Liver (tissue), 9 donors: Measurements from ENCODE around the gene CRYGB. TPM values are rescaled to one million over a fixed set of nuclear protein-coding genes. Genes with fewer than 3 reads are reported as not detected.

Experiments
- DNase-seq: peaks from one replicate; pipeline ENCODE4 v3.0.0-alpha.2; 2017; ENCODE audit warnings: low spot score
- H3K27ac ChIP-seq, 2 donors: one replicate each; pipeline ENCODE4 v1.7.0; 2013; ENCODE audit warnings: inconsistent platforms in 2 of 2, low read length in 2 of 2, control low read depth in 1 of 2, low read depth in 1 of 2, mild to moderate bottlenecking in 1 of 2
- H3K27me3 ChIP-seq, 4 donors: one replicate each; pipeline versions ENCODE4 v1.6.1 to v1.7.0; 2013; ENCODE audit warnings: low read length in 3 of 4, inconsistent platforms in 1 of 4, mild to moderate bottlenecking in 1 of 4, moderate library complexity in 1 of 4; ENCODE audit not compliant: control insufficient read depth in 4 of 4, insufficient read depth in 4 of 4
- H3K36me3 ChIP-seq, 4 donors: one replicate each; pipeline versions ENCODE4 v1.6.1 to v1.7.0; 2013; ENCODE audit warnings: low read length in 3 of 4, mild to moderate bottlenecking in 3 of 4, low read depth in 1 of 4, moderate library complexity in 1 of 4; ENCODE audit not compliant: control insufficient read depth in 4 of 4, insufficient read depth in 3 of 4
- H3K4me1 ChIP-seq, 4 donors: one replicate each; pipeline versions ENCODE4 v1.6.1 to v1.7.0; 2013; ENCODE audit warnings: low read length in 3 of 4, mild to moderate bottlenecking in 3 of 4, moderate library complexity in 1 of 4; ENCODE audit not compliant: control insufficient read depth in 4 of 4, insufficient read depth in 4 of 4
- H3K4me3 ChIP-seq, 3 donors: one replicate each; pipeline versions ENCODE4 v1.6.1 to v1.7.0; 2013; ENCODE audit warnings: low read length in 3 of 3, control low read depth in 1 of 3, low read depth in 1 of 3, mild to moderate bottlenecking in 1 of 3
- H3K9ac ChIP-seq, 2 donors: one replicate each; pipeline ENCODE4 v1.7.0; 2013; ENCODE audit warnings: low read length in 2 of 2, mild to moderate bottlenecking in 2 of 2, moderate library complexity in 2 of 2, control low read depth in 1 of 2, low read depth in 1 of 2
- H3K9me3 ChIP-seq, 4 donors: one replicate each; pipeline versions ENCODE4 v1.6.1 to v1.7.0; 2013; ENCODE audit warnings: low read length in 3 of 4; ENCODE audit not compliant: control insufficient read depth in 4 of 4
- ATF3 ChIP-seq: IDR thresholded peaks from 2 replicates; pipeline ENCODE4 v1.6.1; 2016; ENCODE audit warnings: antibody characterized with exemption
- CTCF ChIP-seq: fragments of 150-350 bp; IDR thresholded peaks from 2 replicates; pipeline ENCODE4 v1.5.1; 2017; ENCODE audit warnings: improper control_type of control experiment, low read depth, low read length; ENCODE audit not compliant: missing input control
- EGR1 ChIP-seq, 2 donors: IDR thresholded peaks; 2 replicates each; pipeline ENCODE4 v1.6.1; 2016 to 2018; ENCODE audit warnings: antibody characterized with exemption in 2 of 2, low read depth in 2 of 2
- FOXA1 ChIP-seq: IDR thresholded peaks from 2 replicates; pipeline ENCODE4 v1.6.1; 2016; ENCODE audit warnings: antibody characterized with exemption
- FOXA2 ChIP-seq: IDR thresholded peaks from 2 replicates; pipeline ENCODE4 v1.6.1; 2016; ENCODE audit warnings: antibody characterized with exemption
- GABPA ChIP-seq, 2 donors: IDR thresholded peaks in 1 of 2; conservative IDR thresholded peaks in 1 of 2; 2 replicates each; pipeline ENCODE4 v1.6.1; 2016; ENCODE audit warnings: antibody characterized with exemption in 2 of 2, mild to moderate bottlenecking in 1 of 2, moderate library complexity in 1 of 2
- HNF4A ChIP-seq, 2 donors: conservative IDR thresholded peaks; 2 replicates each; pipeline ENCODE4 v1.6.1; 2016; ENCODE audit warnings: antibody characterized with exemption in 2 of 2, mild to moderate bottlenecking in 2 of 2
- HNF4G ChIP-seq: IDR thresholded peaks from 2 replicates; pipeline ENCODE4 v1.6.1; 2016; ENCODE audit warnings: antibody characterized with exemption
- JUND ChIP-seq, 2 donors: IDR thresholded peaks; 2 replicates each; pipeline ENCODE4 v1.6.1; 2016; ENCODE audit warnings: antibody characterized with exemption in 2 of 2
- MAX ChIP-seq: IDR thresholded peaks from 2 replicates; pipeline ENCODE4 v1.6.1; 2016; ENCODE audit warnings: antibody characterized with exemption
- NR2F2 ChIP-seq: IDR thresholded peaks from 2 replicates; pipeline ENCODE4 v1.6.1; 2016; ENCODE audit warnings: antibody characterized with exemption
- RAD21 ChIP-seq, 2 donors: IDR thresholded peaks; 2 replicates each; pipeline ENCODE4 v1.6.1; 2016; ENCODE audit warnings: antibody characterized with exemption in 2 of 2, mild to moderate bottlenecking in 2 of 2
- REST ChIP-seq: IDR thresholded peaks from 2 replicates; pipeline ENCODE4 v1.6.1; 2016; ENCODE audit warnings: antibody characterized with exemption, mild to moderate bottlenecking
- RXRA ChIP-seq, 2 donors: IDR thresholded peaks; 2 replicates each; pipeline ENCODE4 v1.6.1; 2017 to 2018; ENCODE audit warnings: antibody characterized with exemption in 2 of 2, mild to moderate bottlenecking in 1 of 2
- SP1 ChIP-seq: IDR thresholded peaks from 2 replicates; pipeline ENCODE4 v1.6.1; 2018; ENCODE audit warnings: antibody characterized with exemption, mild to moderate bottlenecking
- TAF1 ChIP-seq: conservative IDR thresholded peaks from 2 replicates; pipeline ENCODE4 v1.6.1; 2016; ENCODE audit warnings: antibody characterized with exemption, mild to moderate bottlenecking
- YY1 ChIP-seq: IDR thresholded peaks from 2 replicates; pipeline ENCODE4 v1.6.1; 2016; ENCODE audit warnings: antibody characterized with exemption, mild to moderate bottlenecking
- ZBTB33 ChIP-seq: IDR thresholded peaks from 2 replicates; pipeline ENCODE4 v1.6.1; 2016; ENCODE audit warnings: antibody characterized with exemption
- WGBS: extraction: QIAGEN DNeasy Blood & Tissue Kit; methylation state at CpG from one replicate; pipeline ENCODE4 v1.1.7; 2013; 5-methylcytosine and 5-hydroxymethylcytosine counted together
- polyA plus RNA-seq, 2 donors: library from polyadenylated mRNA; stranded (reverse) in 1 of 2; unstranded in 1 of 2; fragments of 200-250 nt in 1 of 2; fragments of >200 nt in 1 of 2; fragmentation: Nextera tagmentation in 1 of 2; extraction: Ambion mirVana in 1 of 2; gene quantifications; one replicate each; pipeline versions ENCODE4 v1.2.1 to v1.2.3, GENCODE V29; 2013 to 2015
- total RNA-seq, 2 donors: library from RNA; depleted of rRNA; stranded (reverse); fragments of >200 nt; gene quantifications; one replicate each; pipeline ENCODE4 v1.2.3, GENCODE V29; 2014
- donor health status: healthy.
- donor health status: healthy.
- donor health status: healthy.
- donor health status: healthy.
- donor health status: healthy.

The CRYGB gene
- total and polyA plus RNA-seq, 4 donors, result not detected

GRCh38 chr2:208127090-208127489 lies 18.9 kb downstream of the CRYGB start:
- H3K36me3 ChIP-seq, result no peaks in the 10 kb centered on the region
- no peaks in the 10 kb centered on the region for H3K9me3 ChIP-seq
- no peak for DNase-seq
- WGBS, result 96% methylated on average over 4 of the region's 4 CpGs
- peaks cover 0 to 3% (median 0%) of the 10 kb centered on the region in 4 donors for H3K27me3 ChIP-seq
- no peak overlapping the region for H3K27ac ChIP-seq
- no peak overlapping the region for H3K9ac ChIP-seq
- TF ChIP-seq REST (no peak), CTCF (no peak), FOXA1 (no peak), TAF1 (no peak), RXRA (IDR thresholded peaks at IDR 0.05) (no peak), YY1 (no peak), HNF4A (conservative IDR thresholded peaks at IDR 0.05) (no peak), GABPA (IDR thresholded peaks at IDR 0.05 in 1 of 2, conservative IDR thresholded peaks at IDR 0.05 in 1 of 2) (no peak), HNF4G (no peak), FOXA2 (no peak), NR2F2 (no peak), RAD21 (IDR thresholded peaks at IDR 0.05) (no peak), EGR1 (IDR thresholded peaks at IDR 0.05; ENCODE audit: low read depth in 2 of 2) (no peak), JUND (IDR thresholded peaks at IDR 0.05) (no peak), SP1 (no peak), MAX (no peak), ZBTB33 (no peak), ATF3 (no peak)
- peaks cover 0 to 4% (median 0%) of the 10 kb centered on the region in 4 donors for H3K4me1 ChIP-seq
- H3K4me3 ChIP-seq, result no peak overlapping the region
